H1 (cell line): ENCODE data around the gene KLHDC8B. TPM values are rescaled to one million over a fixed set of nuclear protein-coding genes. Genes with fewer than 3 reads are reported as not detected.

Experiments used
- ATF2 ChIP-seq: IDR thresholded peaks from 2 replicates; pipeline ENCODE4 v1.6.1; 2012; ENCODE audit warnings: low read length, inconsistent platforms
- CHD2 ChIP-seq: IDR thresholded peaks from 2 replicates; pipeline ENCODE4 v1.6.1; 2012; ENCODE audit warnings: low read length, improper control_type of control experiment
- CHD7 ChIP-seq: fragments of 300-600 bp; sonication (generic); IDR thresholded peaks from 2 replicates; pipeline ENCODE4 v1.7.1; 2012; ENCODE audit warnings: low read length, moderate library complexity, mild to moderate bottlenecking, inconsistent platforms; ENCODE audit not compliant: insufficient replicate concordance
- KDM4A ChIP-seq: IDR thresholded peaks from one replicate; pipeline ENCODE4 v1.7.1; 2012; ENCODE audit warnings: low read depth, mild to moderate bottlenecking, moderate library complexity, low read length, inconsistent platforms; ENCODE audit not compliant: severe bottlenecking
- TAF7 ChIP-seq: optimal IDR thresholded peaks from 2 replicates; pipeline ENCODE3; 2011; ENCODE audit warnings: low read depth, mild to moderate bottlenecking, inconsistent platforms, low read length, moderate library complexity, borderline replicate concordance
- polyA plus RNA-seq, 7 experiments: library from polyadenylated mRNA; depleted of rRNA in 3 of 7; stranded (reverse) in 5 of 7; unstranded in 2 of 7; fragments of >200 nt in 5 of 7; fragments of 200-250 nt in 2 of 7; gene quantifications; 1 replicate in 5 of 7; 2 replicates in 1 of 7; 4 replicates in 1 of 7; pipeline versions ENCODE4 v1.2.1 to v1.2.3, GENCODE V29; 2011 to 2013; ENCODE audit warnings: missing spikeins in 2 of 7, mixed read lengths in 2 of 7
- total RNA-seq: library from RNA; stranded (reverse); fragmentation: NEBNext Ultra II Directional; extraction: Animal tissue kit (Norgen Biotek cat#: 25700); gene quantifications from 2 replicates; pipeline ENCODE4 v1.2.1, GENCODE V29; 2021

KLHDC8B gene
- total and polyA plus RNA-seq, 2 of the 8 experiments (the other 6 are each of a cell fraction or from before 2014, with no cell fraction given), result 15.8 to 21.3 TPM

GRCh38 chr3:49180116-49180515, 8.7 kb downstream of the KLHDC8B start (continued):
- no peak for TF ChIP-seq CHD7
- TF ChIP-seq KDM4A, result no peak
- no peak for TF ChIP-seq TAF7
- no peak for TF ChIP-seq ATF2
- TF ChIP-seq CHD2, result no peak
